Measurements from ENCODE around the gene NID2.
A peak's percentile ranks its signal among the peaks of the same experiment; 100 is the strongest.

The NID2 gene

DNA sequence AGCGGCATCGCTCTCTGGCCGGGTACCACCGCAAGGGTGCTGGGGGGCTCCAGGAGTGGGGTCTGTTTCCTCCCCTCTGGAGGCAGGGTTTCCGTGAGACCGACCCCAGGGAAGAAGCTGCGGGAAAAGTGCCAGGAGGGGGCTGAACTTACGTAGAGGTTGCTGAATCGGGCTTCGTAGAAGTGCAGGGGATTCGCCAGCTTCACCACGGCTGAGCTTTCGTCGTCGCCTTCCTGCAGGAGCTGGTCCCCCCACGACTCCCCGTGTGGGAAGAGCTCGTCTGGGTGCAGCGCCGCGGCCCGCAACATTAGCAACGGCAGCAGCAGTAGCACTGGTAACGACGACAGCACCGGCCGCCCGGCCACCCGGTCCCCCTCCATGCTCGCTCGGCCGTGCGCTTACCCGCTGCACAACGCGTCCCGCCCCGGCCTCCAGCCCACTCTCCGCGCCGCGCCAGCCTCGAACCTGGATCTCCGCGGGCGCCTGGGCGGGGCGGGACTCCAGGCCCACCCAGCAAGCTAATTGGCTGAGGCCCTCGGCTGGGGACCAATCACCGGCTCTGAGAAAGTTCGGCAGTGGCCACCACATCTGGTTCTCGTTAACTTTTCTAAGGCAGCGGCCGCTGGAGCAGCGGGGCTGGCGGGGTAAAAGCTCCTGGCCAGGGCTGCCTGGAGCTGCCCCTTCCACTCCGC lies at the start of gene NID2:
NID2 (minus strand) TSS at position 445 of the 692 bp plus-strand sequence; CDS start at position 380, 65 bp downstream.
- DNase-seq, result peak in 1 of 2 experiments; percentile 37

DNA sequence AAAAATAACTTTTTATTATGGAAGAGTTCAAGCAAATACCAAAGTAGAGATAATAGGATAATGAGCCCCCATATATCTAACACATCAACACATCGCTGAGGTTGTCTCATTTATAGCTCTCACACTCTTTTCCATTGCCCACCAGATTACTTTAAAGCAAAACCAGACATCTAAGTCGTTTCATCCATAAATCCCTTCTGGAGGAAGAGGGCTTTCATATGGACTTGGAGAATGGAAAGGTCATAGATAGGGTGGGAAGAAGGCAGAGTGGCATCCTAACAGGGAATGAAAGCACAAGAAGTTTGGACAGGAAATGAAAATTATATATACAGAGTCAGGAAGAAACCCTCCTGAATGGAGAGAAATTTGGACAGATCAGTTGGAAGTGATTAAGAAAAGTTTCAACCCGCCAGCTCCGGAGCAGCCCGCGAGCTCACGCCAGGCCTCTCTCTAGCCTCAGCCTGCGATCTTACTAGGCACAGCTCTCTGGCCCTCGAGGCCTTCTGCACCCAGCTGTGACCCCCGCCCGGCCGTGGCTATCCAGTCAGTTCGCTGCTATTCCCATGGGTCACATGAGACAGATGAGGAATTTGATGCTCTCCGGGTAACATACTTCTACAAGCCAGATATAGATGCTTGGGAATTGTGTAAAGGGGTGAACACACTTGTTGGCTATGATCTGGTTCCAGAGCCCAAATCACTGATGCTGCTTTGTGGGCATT lies 48.4 kb upstream of the NID2 start:
- no peak for DNase-seq

- no peak for DNase-seq
Measured at GRCh38 chr14:52115286-52115685, 46.4 kb upstream of the NID2 start.

GRCh38 chr14:52112336-52113018 lies 43.6 kb upstream of the NID2 start:
- no peak for DNase-seq

DNA sequence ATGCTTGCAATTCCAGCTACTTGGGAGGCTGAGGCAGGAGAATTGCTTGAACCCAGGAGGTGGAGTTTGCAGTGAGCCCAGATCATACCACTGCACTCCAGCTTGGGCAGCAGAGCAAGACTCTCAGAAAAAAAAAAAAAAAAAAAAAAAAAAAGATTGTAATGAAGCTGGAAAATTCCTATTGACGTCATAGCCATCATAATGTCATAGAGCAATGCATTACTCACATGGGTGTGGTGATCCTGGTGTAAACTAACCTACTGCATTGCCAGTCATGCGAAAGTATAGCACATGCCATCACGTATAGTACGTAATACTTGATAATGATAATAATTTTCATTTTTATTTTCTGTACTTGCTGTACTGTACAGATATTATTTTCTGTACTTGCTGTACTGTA lies 42.7 kb upstream of the NID2 start:
- no peak for DNase-seq

DNA sequence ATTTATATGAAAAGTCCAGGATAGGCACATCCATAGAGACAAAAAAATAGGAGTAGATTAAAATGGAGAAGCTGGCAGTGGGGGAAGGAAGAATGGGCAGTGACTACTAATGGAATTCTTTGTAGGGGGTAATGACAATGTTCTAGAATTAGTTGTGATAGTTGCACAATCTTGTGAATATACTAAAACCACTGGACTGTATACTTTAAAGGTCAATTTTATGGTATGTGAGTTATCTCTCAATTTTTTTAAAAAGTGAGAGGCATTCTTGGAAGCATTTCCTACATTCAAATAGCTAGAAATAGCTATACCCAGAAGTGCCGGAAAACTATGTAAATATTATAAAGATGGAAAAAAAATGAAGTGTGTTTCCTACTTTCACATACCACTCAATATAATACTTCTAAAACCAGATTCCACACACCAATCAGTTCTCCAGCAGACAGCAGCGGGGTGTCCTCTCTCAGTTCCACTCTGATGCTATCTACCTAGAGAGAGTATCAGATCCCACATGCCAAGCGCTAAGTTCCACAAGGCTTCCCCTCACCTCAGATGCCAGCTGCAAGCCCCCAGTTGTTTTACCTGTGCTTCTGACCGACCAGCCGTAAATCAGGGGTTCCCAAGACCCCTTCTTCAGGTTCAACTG lies 41.7 kb upstream of the NID2 start:
- DNase-seq, result no peak

DNA sequence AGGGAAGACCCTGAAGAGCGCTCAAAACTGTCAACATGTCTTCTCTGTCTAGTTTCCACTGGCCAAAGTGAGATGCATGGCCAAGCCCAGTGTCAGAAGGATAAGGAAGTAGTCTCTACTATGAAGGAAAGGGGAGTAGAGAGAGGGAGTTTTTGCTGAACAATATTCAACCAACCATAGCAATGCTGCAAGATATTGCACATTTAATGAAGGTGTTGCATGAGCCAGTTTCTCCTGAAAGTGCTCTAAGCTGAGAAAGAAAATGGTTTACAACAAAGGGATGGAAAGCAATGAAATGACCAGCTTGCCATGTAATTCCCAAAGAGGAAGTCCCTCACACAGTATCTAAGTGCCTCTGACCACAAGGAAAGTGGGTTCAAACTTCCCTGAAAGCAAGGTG lies 40.0 kb upstream of the NID2 start:
- DNase-seq, result no peak

DNA sequence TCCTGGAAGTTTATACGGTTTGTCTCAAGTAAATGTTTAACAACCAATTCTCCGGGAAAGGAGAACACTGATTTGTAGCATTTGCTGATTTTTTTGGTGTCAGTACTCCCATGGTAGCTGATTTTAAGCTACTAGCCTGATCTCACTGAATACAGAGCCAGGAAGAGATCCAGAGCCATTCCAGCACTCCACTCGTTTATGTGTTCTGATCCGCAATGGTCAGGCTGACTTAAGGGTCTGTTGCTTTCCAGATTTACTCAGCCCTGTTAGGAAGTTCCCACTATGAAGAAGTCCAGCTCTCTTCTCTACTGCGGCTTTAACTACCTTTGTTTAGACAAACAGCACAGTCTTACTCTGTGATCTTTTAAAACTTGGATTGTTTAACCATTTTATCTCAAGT lies 38.0 kb upstream of the NID2 start:
- no peak for DNase-seq

- no peak for DNase-seq
Measured at GRCh38 chr14:52103416-52103815, 34.6 kb upstream of the NID2 start.

GRCh38 chr14:52095794-52096193 lies 26.9 kb upstream of the NID2 start:
- no peak for DNase-seq

DNA sequence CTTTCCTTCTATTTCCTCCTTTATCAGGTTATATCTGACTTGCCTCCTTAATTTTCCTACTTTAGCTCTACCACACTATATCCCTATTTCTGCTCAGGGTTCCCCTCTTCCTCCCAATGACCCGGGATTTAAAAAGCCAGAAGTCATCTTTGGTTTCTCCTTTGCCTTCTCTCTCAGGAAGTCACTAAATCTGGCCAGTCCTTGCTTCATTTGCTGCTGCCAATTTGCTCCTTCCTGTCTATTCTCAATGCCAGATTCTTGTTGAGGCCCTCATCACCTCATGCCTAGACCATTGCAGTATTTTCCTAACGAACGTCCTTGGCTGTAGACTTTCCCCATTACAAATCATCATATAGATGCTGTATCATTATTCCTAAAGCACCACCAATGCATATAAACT lies 26.5 kb upstream of the NID2 start:
- DNase-seq, result no peak

DNA sequence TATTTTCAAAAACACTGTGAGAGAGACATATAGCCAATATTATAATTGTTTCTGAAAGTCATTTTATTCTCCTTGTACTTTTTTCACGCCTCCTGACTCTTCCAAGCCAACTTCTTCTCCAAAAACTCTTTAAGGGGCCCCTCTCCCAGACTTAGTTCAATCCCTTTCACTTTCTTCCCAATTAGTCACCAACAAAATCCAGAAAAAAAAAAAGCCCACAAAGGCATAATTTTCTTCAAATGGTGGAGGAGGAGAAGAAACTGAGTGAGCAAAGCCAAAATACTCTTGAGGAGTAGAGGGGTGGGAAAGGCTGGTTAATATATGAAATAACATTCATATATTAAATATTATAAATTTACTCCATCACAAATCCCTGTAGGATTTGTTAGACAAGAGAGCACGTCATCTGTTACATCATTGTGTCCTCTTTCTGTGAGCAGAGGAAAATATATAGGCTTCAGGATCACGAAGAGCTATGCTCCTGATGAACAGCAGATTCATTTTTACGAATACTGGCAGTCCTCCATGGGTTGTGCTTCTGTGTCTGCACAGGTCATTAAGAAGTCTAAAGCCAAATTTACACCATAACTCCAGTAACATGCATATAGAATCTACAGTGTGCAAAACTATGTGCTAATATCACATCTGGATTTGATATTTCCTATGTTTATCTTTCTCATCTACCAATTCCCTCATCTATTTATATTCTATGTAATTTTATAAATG lies 25.9 kb upstream of the NID2 start:
- DNase-seq, result no peak

- DNase-seq, result no peak
Measured at GRCh38 chr14:52091928-52092327, 23.1 kb upstream of the NID2 start.

- no peak for DNase-seq
Measured at GRCh38 chr14:52090936-52091335, 22.1 kb upstream of the NID2 start.

GRCh38 chr14:52089218-52089617 lies 20.4 kb upstream of the NID2 start:
- no peak for DNase-seq

DNA sequence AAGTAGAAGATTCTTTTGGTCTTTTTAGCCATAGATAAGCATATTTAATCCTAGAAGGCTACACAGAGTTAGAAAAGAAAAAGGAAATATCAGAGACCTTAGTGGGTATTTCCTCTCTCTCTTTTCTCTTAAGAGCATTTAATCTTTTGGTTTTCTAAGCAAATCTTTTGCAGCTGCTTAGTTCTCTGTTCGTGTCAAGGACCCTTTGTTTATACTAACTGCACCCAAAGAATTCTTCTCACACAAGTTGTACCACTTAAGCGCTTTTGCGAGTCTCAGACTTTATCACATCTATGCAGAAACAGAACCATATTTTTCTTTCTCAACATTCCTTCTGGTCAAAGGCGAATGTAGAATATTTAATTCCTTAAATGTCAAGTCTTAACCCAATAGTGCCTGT lies 17.9 kb upstream of the NID2 start:
- DNase-seq, result no peak

DNA sequence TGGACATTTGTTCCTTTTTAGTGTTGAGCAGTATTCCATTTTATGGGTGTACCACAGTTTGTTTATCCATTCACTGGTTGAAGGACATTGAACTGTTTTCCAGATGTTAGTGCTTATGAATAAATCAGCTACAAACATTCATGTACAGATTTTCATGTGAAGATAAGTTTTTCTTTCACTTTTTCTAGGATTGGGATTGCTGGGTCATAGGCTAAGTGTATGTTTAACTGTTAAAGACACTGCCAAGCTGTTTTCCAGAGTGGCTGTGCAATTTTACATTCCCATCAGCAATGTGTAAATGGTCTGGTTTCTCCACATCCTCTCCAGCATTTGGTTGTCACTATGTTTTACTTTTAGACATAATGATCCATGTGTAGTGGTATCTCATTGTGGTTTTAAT lies 14.0 kb upstream of the NID2 start:
- no peak for DNase-seq

DNA sequence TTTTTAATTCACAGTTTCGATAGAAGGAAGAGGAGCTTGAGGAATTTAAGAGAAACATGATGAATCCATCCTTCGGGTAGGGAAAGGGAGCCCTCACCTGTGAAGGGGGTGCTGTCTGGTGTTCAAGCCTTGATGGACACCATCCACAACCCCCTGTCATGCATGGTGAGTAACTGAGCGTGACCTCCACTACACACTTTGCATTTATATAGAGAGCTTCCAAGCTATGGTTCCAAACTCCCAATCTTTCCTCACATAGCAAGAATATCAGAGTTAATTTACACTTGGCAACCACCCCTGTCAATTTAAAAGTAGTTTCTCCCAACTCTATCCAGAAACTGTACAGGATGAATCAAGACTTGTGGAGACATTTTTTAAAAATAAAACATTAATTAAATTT lies 13.1 kb upstream of the NID2 start:
- DNase-seq, result no peak

DNA sequence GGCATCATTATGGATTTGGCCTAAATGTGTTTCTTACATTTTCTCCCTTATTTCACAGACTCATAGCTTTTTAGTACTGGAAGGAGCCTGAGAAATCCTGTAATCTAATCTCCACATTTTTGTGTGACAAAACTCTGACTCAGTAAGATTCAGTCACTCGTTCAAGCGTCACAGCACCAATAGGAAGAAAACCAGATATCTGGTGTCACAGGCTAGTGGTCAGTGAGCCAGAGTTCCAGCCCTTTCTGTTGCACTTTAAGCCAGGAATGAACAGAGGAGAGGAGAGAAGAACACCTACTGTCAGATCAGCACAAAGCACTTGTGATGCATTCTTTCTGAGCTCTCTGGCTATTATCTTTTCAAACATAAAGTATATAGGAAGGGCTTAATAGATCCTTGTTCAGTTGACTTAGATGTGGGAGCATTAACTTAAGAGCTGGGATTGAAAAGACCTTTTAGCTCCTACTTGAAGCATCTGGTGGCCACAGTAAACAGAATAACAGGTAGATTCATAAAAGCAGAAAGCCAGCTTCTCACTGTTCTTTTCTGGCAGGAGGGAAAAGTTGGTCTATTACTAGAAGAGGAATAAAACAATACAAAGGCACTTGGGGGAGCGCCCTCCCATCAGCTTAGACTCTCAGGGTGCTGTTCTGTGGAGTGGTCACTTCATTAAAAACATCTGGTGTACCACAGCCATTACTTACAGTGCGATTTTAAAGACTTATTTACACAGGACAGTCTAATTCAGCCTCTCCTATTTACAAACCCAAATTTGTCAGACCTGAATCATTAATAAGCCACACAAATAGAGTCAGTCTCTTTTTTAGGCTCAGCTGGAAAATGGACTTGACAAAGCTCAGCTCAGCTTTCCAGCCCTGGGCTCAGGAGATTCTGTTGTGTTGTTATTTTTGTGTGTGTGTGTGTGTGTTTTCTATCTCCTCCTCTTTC lies 12.2 kb upstream of the NID2 start:
- no peak for DNase-seq

DNA sequence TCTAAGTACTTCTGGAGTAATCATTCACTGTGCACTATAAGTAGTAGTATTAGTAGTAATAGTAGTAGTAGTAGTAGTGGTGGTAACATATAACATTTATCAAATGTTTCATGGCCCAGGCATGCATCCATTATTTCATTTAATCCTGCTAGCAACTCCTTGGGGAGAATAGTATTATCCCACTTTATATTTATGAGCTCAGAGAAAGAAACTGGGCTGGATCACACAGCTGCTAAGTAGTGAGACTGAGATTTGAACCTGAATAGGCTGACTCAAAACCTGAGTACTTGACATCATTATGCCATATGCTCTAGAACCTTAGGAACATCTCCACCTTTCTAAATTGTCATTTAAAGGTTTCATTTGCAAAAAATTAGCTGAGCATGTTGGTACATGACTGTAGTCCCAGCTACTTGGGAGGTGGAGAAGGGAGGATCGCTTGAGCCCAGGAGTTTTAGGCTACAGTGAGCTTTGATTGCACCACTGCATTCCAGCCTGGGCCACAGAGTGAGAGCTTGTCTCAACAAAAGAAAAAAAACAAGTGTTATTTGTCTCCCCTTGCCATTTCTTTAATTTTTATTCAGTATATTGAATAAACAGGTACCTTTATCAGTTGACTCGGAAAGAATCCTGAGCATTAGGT lies 11.4 kb upstream of the NID2 start:
- no peak for DNase-seq

Measured in NCI-H526 (cell line).